Effector memory CD4-positive, alpha-beta T cell (primary cell): ENCODE results near the gene RAP1B.

Experiments
- DNase-seq, 3 donors: peaks; one replicate each; pipeline ENCODE4 v3.0.0-alpha.2; 2020
- H3K27ac ChIP-seq: 2 replicates; pipeline ENCODE4 v1.7.0; 2013; ENCODE audit warnings: mild to moderate bottlenecking, low read length, moderate library complexity; ENCODE audit not compliant: insufficient read depth, poor library complexity, severe bottlenecking
- H3K27me3 ChIP-seq: replicated peaks from 2 replicates; pipeline ENCODE4 v1.7.0; 2013; ENCODE audit warnings: mild to moderate bottlenecking, low read length; ENCODE audit not compliant: insufficient read depth, control insufficient read depth, poor library complexity, severe bottlenecking
- H3K36me3 ChIP-seq: 2 replicates; pipeline ENCODE4 v1.7.0; 2013; ENCODE audit warnings: mild to moderate bottlenecking, low read length, moderate library complexity; ENCODE audit not compliant: control insufficient read depth, insufficient read depth
- H3K4me1 ChIP-seq: 2 replicates; pipeline ENCODE4 v1.7.0; 2013; ENCODE audit warnings: low read length, mild to moderate bottlenecking; ENCODE audit not compliant: control insufficient read depth, insufficient read depth, poor library complexity, severe bottlenecking
- H3K4me3 ChIP-seq: 2 replicates; pipeline ENCODE4 v1.7.0; 2013; ENCODE audit warnings: low read length, low read depth, mild to moderate bottlenecking; ENCODE audit not compliant: insufficient read depth, poor library complexity, severe bottlenecking
- H3K9me3 ChIP-seq: 2 replicates; pipeline ENCODE4 v1.7.0; 2013; ENCODE audit warnings: mild to moderate bottlenecking, low read length, moderate library complexity; ENCODE audit not compliant: control insufficient read depth

The RAP1B gene

DNA sequence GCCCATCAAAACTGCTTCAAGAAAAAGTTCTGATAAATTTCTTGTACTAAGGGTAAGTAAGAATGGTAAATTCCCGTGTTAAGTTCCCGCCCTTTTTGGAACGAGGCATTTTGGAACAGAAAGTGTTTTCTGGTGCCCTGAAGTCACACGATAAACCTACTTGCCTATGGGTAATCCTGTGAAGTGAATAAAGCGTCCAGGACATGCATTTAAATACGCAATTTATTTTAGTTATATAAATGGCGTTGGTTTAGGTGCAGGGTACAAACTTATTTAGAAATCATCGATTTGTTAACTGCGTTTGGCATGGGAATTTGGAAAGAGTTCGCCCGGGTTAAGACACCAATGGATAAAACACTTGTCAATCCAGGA lies 715 bp upstream of the RAP1B start:
- Histone ChIP-seq H3K4me1 (peaks cover 10% of the 10 kb centered on the region), H3K36me3 (no peaks in the 10 kb centered on the region), H3K27me3 (no peaks in the 10 kb centered on the region), H3K27ac (peak overlapping the region; percentile 93), H3K9me3 (no peaks in the 10 kb centered on the region), H3K4me3 (peak overlapping the region; percentile 57)
- DNase-seq: no peak

DNA sequence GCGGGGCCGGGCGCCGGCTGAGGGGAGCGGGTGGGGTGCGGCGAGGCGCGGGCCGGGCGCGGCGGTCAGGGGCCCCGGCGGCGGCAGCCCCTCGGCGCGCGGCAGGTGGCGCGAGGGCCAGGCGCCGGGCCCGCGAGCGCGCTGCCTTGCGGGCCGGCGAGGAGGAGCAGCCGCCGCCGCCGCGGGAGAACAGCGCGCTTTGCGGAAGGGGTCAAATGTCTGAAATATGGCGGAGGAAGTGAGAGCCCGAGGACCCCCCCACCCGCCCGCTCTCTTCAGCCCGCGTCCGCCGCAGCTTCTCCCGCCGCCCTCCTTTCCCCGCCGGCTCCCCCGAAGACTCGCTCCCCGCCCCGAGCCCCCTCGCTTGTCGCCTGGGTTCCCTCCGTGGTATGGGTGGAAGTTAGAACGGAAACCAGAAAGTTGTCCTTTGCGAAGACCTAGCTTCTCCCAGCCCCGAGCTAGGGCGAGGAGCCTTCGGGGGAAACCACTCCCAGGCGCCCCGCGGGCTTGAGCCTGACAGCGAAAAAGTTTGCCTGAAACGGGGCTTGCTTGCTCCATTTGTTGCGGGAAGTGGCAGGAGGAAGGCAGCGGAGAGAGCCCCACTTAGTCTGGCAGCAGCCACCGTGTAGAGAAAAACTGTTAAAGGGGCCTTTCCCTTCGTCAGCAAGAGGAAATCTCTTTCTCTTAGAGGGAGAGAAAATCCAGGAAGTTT lies 551 bp downstream of the RAP1B start:
- Histone ChIP-seq H3K27ac (peak overlapping the region; percentile 93), H3K4me1 (peaks cover 12% of the 10 kb centered on the region), H3K27me3 (no peaks in the 10 kb centered on the region), H3K9me3 (no peaks in the 10 kb centered on the region), H3K4me3 (peak overlapping the region; percentile 86), H3K36me3 (no peaks in the 10 kb centered on the region)
- peak; percentile 26 to 40 (median 29) for DNase-seq

DNA sequence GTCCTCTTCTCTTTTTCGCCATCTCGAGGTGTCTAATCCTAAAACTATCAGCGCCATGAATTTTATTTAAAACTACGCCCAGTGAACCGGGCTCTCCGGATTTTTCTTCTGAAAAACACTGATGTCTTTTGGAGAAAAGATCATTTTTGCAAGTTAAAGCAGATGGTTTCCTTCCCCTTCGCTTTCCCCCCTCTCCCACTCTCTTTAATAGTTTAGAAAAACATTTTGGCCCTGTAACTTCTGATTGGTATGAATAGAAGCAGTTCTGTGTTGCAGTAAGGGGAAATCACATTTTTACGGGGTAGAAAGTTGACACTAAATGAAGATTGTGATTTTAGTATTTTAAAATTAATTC lies 1.1 kb downstream of the RAP1B start:
- peak overlapping the region; percentile 93 for H3K27ac ChIP-seq
- no peaks in the 10 kb centered on the region for H3K36me3 ChIP-seq
- no peaks in the 10 kb centered on the region for H3K9me3 ChIP-seq
- peak overlapping the region; percentile 86 for H3K4me3 ChIP-seq
- H3K27me3 ChIP-seq: no peaks in the 10 kb centered on the region
- DNase-seq: no peak
- H3K4me1 ChIP-seq: peaks cover 17% of the 10 kb centered on the region

DNA sequence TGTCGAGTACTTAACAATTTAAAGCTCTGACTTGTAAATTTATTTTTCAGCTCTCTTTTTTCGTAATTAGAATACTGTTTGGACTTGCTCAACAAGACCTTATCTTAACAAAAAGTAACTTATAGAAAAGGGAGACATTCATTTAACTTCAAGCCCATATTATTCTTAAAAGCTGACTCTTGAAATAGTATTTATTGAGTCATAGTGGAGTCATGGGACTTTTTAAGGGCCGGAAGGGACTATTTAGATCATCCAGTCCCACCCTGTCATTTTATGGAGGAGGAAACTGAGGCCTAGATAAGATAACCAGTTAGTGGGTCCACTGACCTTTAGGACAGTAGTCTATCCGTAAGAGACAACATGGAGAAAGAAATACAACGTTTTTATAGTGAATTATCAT lies 1.5 kb downstream of the RAP1B start:
- H3K4me1 ChIP-seq: peaks cover 18% of the 10 kb centered on the region
- peak overlapping the region; percentile 86 for H3K4me3 ChIP-seq
- H3K27ac ChIP-seq: peak overlapping the region; percentile 93
- DNase-seq: no peak
- no peaks in the 10 kb centered on the region for H3K9me3 ChIP-seq
- H3K27me3 ChIP-seq: no peaks in the 10 kb centered on the region
- no peaks in the 10 kb centered on the region for H3K36me3 ChIP-seq

DNA sequence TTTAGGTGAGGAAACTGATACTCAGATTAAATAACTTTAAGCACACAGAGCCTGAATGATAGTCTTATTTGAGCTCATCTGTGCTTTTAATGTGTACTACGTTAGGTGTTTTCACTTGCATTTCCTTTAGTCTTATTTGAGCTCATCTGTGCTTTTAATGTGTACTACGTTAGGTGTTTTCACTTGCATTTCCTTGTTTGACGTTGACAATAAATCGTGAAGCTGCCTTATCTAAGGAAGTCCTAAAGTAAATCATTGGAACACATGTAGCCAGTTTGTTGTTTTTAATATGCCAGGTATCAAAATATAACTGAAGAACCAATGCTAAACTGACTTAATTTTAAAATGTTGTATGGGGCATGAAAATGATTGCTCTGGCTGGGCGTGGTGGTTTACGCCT lies 2.0 kb downstream of the RAP1B start:
- no peaks in the 10 kb centered on the region for H3K9me3 ChIP-seq
- H3K36me3 ChIP-seq: no peaks in the 10 kb centered on the region
- peak overlapping the region; percentile 93 for H3K27ac ChIP-seq
- H3K4me3 ChIP-seq: peak overlapping the region; percentile 86
- no peak for DNase-seq
- peaks cover 23% of the 10 kb centered on the region for H3K4me1 ChIP-seq
- H3K27me3 ChIP-seq: no peaks in the 10 kb centered on the region

DNA sequence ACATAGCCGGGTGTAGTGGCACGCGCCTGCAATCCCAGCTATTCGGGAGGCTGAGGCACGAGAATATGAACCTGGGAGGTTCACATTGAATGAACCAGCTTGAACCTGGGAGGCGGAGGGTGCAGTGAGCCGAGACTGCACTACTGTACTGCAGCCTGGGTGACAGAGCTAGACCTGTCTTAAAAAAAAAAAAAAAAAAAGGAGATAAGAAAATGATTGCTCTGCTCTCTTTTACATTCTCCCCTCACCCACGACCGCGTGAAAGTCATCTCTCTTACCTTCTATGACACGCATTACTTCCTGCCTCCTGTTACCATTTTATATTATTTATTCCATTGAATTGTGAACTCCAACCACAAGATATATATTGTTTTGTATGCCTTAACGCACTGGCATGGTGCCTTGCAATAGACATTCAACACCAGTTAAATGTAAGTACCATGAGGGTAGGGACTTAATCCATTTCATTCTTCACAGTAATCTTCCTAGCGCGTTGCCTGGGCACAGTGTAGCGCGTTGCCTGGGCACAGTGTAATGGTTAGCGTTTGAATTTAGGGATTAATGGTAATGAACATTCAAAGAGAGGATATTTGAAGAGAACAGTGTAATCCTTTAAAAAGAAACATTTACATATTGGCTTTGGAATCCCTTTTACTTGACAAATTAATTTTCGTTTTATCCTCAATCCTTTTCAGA lies 2.7 kb downstream of the RAP1B start:
- Histone ChIP-seq H3K36me3 (no peaks in the 10 kb centered on the region), H3K4me3 (peak overlapping the region; percentile 86), H3K27me3 (no peaks in the 10 kb centered on the region), H3K27ac (peak overlapping the region; percentile 93), H3K4me1 (peaks cover 26% of the 10 kb centered on the region), H3K9me3 (no peaks in the 10 kb centered on the region)
- peak; percentile 15 to 34 (median 27) for DNase-seq

DNA sequence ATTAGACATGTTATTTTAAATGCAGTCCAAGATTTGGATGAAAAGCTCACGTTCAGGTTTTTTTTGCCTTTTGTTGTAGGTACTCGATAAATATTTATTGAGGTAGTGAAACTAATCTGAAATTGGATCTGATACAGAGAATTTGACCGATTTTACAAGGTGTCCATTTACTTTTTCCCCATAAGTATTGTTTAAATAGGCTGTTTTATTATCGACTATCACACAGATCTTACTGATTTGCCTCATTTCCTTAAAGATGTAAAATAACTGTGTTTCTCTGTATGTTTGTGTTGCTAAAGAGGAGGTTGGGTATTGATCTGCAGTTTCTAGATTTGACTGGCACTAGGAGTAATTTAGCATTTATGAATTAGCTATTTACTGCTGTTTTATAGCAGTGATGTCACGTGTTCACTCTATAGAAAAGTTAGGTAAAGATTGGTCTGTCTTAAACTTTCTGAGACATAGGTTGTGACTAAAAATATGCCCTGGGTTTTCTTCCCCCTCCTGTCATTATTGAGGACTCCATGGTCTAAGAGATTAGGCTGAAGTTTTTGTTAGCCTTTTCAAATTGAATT lies 3.5 kb downstream of the RAP1B start:
- H3K4me3 ChIP-seq: peak overlapping the region; percentile 18
- peaks cover 26% of the 10 kb centered on the region for H3K4me1 ChIP-seq
- no peak for DNase-seq
- H3K9me3 ChIP-seq: no peaks in the 10 kb centered on the region
- H3K27me3 ChIP-seq: no peaks in the 10 kb centered on the region
- H3K27ac ChIP-seq: no peak overlapping the region
- no peaks in the 10 kb centered on the region for H3K36me3 ChIP-seq

DNA sequence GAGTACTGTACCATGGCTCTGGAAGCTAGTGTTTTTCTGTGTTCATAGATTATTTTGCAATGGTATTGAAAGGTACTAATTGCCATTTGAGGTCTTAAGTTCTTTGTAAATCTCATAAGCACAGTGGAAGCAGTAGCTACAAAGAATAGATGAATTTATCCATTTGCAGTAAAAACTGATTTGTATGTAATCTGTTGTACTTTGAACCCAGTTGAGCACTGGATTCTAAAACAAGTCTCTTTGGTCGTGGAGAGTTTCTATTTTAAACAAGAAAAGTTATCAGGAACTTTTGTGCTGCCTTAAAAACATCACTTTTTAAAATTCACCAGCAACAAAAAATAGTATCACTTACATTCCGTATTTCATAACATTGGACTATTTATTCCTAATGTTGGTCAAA lies 4.1 kb downstream of the RAP1B start:
- Histone ChIP-seq H3K27me3 (no peaks in the 10 kb centered on the region), H3K27ac (no peak overlapping the region), H3K9me3 (no peaks in the 10 kb centered on the region), H3K4me1 (peaks cover 26% of the 10 kb centered on the region), H3K36me3 (no peaks in the 10 kb centered on the region), H3K4me3 (peak overlapping the region; percentile 18)
- no peak for DNase-seq

DNA sequence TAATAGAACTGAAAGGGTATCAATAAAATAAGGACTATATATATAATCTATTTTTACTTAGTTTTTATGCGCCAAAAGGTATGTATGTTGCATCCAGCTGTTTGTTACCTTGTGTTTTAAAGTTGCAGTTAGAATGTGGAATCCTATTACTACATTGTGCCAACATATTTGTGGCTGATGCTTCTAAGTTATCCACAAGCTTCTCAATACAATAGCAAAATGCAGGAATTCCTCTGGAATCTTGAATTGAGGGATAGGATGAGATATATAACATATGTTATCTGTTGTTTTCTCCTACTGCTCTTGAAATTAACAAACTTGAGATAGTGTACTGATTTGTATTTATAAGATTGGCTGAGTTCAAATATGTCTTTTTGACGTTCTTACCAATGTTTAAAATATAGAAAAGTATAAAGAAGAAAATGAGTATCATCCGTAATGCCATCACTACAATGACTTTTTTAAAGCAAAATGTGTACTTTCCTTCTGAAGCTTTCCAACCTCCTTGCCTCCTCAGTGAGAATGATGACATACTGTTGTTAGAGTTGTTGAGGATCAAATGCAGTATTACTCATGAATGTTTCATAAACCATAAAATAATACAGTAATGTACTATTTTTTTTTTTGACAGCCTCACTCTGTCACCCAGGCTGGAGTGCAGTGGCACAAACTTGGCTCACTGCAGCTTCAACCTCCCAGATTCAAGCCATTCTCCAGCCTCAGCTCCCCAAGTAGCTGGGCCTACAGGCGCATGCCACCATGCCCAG lies 6.6 kb downstream of the RAP1B start:
- peaks cover 36% of the 10 kb centered on the region for H3K4me1 ChIP-seq
- H3K27ac ChIP-seq: no peak overlapping the region
- H3K27me3 ChIP-seq: no peaks in the 10 kb centered on the region
- no peak overlapping the region for H3K4me3 ChIP-seq
- no peaks in the 10 kb centered on the region for H3K36me3 ChIP-seq
- DNase-seq: no peak
- no peaks in the 10 kb centered on the region for H3K9me3 ChIP-seq

DNA sequence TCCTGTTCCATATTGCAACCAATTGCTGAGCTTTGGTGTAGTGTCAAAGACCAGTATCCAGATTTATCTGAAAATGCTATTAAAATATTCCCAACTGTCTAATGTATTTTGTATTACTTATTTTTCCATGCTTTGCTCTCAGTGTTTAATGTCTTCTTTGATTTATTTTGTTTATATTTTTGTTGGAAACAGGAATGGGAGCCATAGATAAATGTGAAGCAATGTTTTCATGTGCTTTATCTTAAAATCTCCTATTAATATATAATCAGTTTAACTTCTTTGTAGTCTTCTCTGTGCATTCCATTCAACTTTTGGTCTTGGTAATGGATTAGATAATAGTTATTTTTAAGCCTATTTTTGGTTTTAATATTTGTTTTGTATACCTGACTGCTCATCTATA lies 8.8 kb downstream of the RAP1B start:
- Histone ChIP-seq H3K9me3 (no peaks in the 10 kb centered on the region), H3K36me3 (no peaks in the 10 kb centered on the region), H3K27me3 (no peaks in the 10 kb centered on the region), H3K4me3 (no peak overlapping the region), H3K27ac (no peak overlapping the region), H3K4me1 (peaks cover 32% of the 10 kb centered on the region)
- no peak for DNase-seq
